Measurements from ENCODE around the gene PINLYP.
"Not testable (repeated sequence)": the region's sequence is repeated elsewhere in the genome, so short reads cannot be mapped to it uniquely, and the experiment has no call there.

Gene PINLYP

DNA sequence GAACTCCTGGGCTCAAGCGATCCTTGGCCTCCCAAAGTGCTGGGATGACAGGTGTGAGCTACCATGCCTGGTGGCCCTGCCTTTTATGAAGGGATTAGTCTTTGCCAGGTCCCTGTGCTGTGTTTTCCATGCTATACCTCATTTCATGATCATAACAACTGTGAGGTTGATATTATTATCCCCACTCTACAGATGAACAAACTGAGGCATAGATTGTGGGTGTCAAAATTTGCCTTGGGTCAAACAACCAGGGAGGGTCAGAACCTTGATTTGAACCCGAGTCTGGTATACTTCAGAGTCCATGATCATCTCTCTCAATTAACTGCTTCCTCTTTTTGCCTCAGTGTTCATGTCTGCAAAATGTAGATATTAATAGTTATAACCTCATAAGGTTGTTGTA, 6.9 kb downstream of the PINLYP start:
- TF ChIP-seq, protein P1, sequence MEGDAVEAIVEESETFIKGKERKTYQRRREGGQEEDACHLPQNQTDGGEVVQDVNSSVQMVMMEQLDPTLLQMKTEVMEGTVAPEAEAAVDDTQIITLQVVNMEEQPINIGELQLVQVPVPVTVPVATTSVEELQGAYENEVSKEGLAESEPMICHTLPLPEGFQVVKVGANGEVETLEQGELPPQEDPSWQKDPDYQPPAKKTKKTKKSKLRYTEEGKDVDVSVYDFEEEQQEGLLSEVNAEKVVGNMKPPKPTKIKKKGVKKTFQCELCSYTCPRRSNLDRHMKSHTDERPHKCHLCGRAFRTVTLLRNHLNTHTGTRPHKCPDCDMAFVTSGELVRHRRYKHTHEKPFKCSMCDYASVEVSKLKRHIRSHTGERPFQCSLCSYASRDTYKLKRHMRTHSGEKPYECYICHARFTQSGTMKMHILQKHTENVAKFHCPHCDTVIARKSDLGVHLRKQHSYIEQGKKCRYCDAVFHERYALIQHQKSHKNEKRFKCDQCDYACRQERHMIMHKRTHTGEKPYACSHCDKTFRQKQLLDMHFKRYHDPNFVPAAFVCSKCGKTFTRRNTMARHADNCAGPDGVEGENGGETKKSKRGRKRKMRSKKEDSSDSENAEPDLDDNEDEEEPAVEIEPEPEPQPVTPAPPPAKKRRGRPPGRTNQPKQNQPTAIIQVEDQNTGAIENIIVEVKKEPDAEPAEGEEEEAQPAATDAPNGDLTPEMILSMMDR (IDR thresholded peaks at IDR 0.05; ENCODE audit: low read depth, low read length) = no peak
- H3K4me3 ChIP-seq (ENCODE audit: low read depth, low read length) = no peak overlapping the region

DNA sequence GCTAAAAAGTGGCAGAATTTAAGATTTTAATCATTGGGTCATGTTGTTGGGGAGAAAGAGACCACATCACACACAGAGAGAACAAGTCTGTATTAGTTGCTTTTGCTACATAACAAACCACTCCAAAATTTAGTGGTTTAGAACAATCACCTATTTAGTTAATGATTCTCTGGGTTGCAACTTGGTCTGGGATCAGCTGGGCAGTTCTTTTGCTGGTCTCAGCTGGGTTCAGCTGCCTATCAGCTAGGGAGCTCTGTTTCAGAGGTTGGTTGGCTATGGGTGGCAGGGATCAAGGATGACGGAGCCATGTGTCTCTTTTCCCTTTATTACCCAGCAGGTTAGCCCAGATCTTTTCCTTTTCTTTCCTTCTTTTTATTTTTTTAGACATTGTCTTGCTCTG, 8.9 kb downstream of the PINLYP start:
- TF ChIP-seq, protein P1 (IDR thresholded peaks at IDR 0.05; ENCODE audit: low read depth, low read length) = no peak

DNA sequence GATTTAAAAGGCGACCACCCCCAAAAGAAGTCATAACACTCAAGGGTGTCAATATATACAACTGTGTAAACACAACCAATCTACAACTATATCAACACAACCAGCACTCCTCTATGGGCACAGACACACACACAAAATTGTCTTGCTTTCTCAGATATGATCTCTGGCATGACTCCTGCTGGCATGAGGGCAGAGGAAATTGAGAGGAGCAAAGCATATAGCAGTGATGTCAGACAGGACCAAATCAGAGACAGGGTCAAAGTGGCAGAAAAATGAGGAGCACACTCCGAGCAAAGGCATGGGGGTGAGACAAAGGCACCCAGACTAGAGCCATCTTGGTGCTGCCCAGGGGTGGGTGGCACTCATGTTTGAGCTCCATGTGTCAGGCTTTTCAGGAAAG, 10.7 kb downstream of the PINLYP start:
- no peak overlapping the region for H3K4me3 ChIP-seq (ENCODE audit: low read depth, low read length)
- TF ChIP-seq, protein P1 (IDR thresholded peaks at IDR 0.05; ENCODE audit: low read depth, low read length) = no peak

More for the DNA sequence above, 8.9 kb downstream of the PINLYP start:
- H3K4me3 ChIP-seq (ENCODE audit: low read depth, low read length) = no peak overlapping the region

DNA sequence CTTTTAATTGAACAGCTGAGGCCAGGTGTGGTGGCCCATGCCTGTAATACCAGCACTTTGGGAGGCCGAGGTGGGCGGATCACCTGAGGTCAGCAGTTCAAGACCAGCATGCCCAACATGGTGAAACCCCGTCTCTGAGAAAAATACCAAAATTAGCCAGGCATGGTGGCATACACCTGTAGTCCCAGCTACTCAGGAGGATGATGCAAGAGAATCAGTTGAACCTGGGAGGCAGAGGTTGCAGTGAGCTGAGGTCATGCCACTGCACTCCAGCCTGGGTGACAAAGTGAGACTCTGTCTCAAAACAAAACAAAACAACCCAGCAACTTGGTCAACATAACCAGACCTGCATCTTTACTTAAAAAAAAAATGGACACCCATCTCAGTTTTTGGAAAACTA, 11.4 kb downstream of the PINLYP start:
- not testable (repeated sequence) for H3K4me3 ChIP-seq (ENCODE audit: low read depth, low read length)

DNA sequence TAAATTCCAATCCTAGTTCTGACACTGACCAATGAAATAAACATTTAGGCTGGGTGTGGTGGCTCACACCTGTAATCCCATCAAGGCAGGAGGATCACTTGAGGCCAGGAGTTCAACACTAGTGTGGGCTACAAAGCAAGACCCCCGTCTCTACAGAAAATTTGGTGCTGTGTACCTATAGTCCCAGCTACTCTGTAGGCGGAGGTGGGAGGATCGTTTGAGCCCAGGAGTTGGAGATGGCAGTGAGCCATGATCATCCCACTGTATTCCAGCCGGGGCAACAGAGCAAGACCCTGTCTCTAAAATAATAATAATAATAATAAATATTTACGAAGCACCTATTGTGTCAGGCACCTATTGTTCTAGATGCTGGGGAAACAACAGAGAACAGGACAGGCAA, 13.7 kb downstream of the PINLYP start:
- H3K4me3 ChIP-seq (ENCODE audit: low read depth, low read length) = no peak overlapping the region
- TF ChIP-seq, protein P1 (IDR thresholded peaks at IDR 0.05; ENCODE audit: low read depth, low read length) = no peak

DNA sequence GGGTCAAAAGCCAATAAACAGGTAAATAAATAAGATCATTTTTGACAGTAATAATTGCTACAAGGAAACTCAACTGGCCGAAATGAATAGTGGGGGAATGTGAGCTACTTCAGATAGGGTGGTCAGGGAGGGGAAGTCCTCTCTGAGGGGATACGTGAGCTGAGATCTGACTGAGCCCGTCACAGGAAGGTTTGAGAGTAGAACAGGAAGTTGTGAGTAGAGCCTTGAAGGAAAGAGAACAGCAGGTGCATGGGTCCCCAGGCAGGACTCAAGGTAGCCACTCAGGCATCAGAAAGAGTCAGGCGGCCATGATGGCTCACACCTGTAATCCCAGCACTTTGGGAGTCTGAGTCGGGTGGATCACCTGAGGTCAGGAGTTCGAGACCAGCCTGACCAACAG, 14.1 kb downstream of the PINLYP start:
- H3K4me3 ChIP-seq (ENCODE audit: low read depth, low read length) = no peak overlapping the region
- TF ChIP-seq, protein P1 (IDR thresholded peaks at IDR 0.05; ENCODE audit: low read depth, low read length) = no peak

DNA sequence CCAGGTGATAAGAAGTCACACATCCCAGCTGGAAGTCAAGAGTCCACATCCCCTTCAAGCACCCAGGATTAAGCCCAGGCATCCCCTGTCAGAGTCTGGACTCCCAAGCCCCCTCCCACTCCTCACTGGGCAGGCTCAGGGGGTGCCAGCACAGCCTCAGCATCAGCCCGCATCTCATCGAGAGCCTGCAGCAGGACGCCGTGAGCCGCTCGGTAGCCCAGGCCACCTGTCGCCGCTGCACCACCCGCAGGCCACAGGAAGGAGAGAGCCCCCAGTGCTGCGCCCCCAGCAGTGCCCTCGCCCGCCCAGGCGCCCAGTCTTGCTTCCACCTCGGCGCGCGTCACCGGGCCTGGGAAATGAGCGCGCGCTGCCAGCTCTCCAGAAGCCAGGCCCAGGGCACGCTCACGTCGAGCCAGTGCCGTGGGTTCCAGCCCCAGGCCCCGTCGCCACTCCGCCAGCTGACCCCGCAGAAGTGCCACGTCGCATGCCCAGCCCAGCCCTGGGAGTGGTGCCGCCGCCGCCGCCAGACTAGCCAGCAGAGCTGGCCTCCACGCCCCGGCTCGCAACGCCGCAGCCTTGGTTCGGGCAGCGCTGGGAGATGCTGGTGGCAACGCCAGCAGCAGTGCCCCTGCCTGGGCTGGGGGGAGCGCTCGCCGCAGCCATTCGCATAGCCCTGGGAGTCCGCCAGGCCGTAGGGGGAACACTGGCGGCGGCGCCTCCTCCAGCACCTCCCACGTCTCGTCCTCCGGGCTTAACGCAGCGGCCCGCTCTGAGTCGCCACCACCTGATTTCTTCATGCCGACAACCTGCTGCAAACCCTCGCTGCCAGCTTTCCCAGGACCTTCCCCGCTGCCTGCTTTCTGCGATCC, 16.5 kb downstream of the PINLYP start:
- TF ChIP-seq, protein P1 (IDR thresholded peaks at IDR 0.05; ENCODE audit: low read depth, low read length) = no peak
- no peak overlapping the region for H3K4me3 ChIP-seq (ENCODE audit: low read depth, low read length)

Measured in WI38 (cell line).